HepG2 (cell line): ENCODE measurements around the gene GDF15. TPM values are rescaled to one million over a fixed set of nuclear protein-coding genes. Genes with fewer than 3 reads are reported as not detected.

ENCODE experiments used
- ATAC-seq: fragments of 200-7000 bp; cut with Tn5 transposase; 3 replicates; pipeline ENCODE4 v1.9.1; 2020; ENCODE audit warnings: mild to moderate bottlenecking, moderate library complexity
- BruUV-seq: library from RNA; stranded (reverse); fragments of 400-500 nt; replicated peaks from 2 replicates; lab custom pipeline; 2021; lab: Mats Ljungman, UMichigan
- CTCF ChIA-PET: fragments of 300-600 bp; formaldehyde crosslinking; extraction: SDS; loops from one replicate; lab custom pipeline; 2021; ENCODE audit warnings: low total read pairs, inconsistent platforms, low intra/inter-chr PET ratio; lab: Yijun Ruan, JAX
- POLR2A ChIA-PET: fragments of 350-600 bp; sonication (Branson Sonifier 250); formaldehyde crosslinking; loops from one replicate; lab custom pipeline; 2020; ENCODE audit warnings: antibody characterized with exemption, inconsistent platforms; lab: Yijun Ruan, JAX
- DNase-seq: peaks from one replicate; pipeline ENCODE4 v3.0.0-alpha.2; 2015; ENCODE audit warnings: low spot score
- FAIRE-seq: peaks from 3 replicates; lab custom pipeline; 2011; peaks lifted over from hg19 to GRCh38; lab: Jason Lieb, UNC
- H2AFZ ChIP-seq: one replicate; pipeline ENCODE4 v1.6.1; 2011; ENCODE audit warnings: low read length, inconsistent platforms
- H3K27ac ChIP-seq: fragments of 300-600 bp; 3 replicates; pipeline ENCODE4 v1.8.0; 2011; ENCODE audit warnings: mixed run types, mild to moderate bottlenecking, mixed read lengths, low read length, inconsistent platforms; ENCODE audit not compliant: insufficient read depth; ENCODE audit errors: extremely low read length
- H3K27me3 ChIP-seq, 2 experiments: fragments of 200-600 bp in 1 of 2; 2 replicates in 1 of 2; 3 replicates in 1 of 2; pipeline versions ENCODE4 v1.6.0 to v1.8.0; 2011; ENCODE audit warnings: low read length in 2 of 2, mild to moderate bottlenecking in 2 of 2, moderate library complexity in 2 of 2, inconsistent platforms in 1 of 2; ENCODE audit not compliant: insufficient read depth in 2 of 2, control insufficient read depth in 1 of 2
- H3K36me3 ChIP-seq, 2 experiments: fragments of 200-600 bp in 1 of 2; replicated peaks in 1 of 2; 2 replicates in 1 of 2; 3 replicates in 1 of 2; pipeline versions ENCODE4 v1.5.1 to v1.8.0; 2011; ENCODE audit warnings: low read length in 2 of 2, inconsistent platforms in 1 of 2; ENCODE audit not compliant: insufficient read depth in 2 of 2, control insufficient read depth in 1 of 2
- H3K4me1 ChIP-seq: 2 replicates; pipeline ENCODE4 v1.5.1; 2012; ENCODE audit warnings: low read length, inconsistent platforms; ENCODE audit not compliant: insufficient read depth
- H3K4me2 ChIP-seq: 2 replicates; pipeline ENCODE4 v1.6.0; 2011; ENCODE audit warnings: low read depth, low read length, inconsistent platforms
- H3K4me3 ChIP-seq, 3 experiments: fragments of 200-600 bp in 1 of 3; sonication (generic), shearing (Covaris generic) in 1 of 3; replicated peaks in 1 of 3; 2 replicates each; pipeline ENCODE4 v1.5.1; 2011 to 2016; ENCODE audit warnings: low read length in 3 of 3, inconsistent platforms in 2 of 3, low read depth in 2 of 3, mild to moderate bottlenecking in 2 of 3, control low read depth in 1 of 3, mixed read lengths in 1 of 3; ENCODE audit not compliant: insufficient read depth in 1 of 3
- H3K79me2 ChIP-seq: one replicate; pipeline ENCODE4 v1.6.1; 2011; ENCODE audit warnings: low read length, inconsistent platforms; ENCODE audit not compliant: insufficient read depth
- H3K9ac ChIP-seq: 2 replicates; pipeline ENCODE4 v1.6.0; 2011; ENCODE audit warnings: mild to moderate bottlenecking, low read depth, low read length, inconsistent platforms; ENCODE audit not compliant: insufficient read depth
- H3K9me3 ChIP-seq: 2 replicates; pipeline ENCODE4 v1.5.1; 2012; ENCODE audit warnings: mild to moderate bottlenecking, low read length
- H4K20me1 ChIP-seq: 2 replicates; pipeline ENCODE4 v1.6.0; 2011; ENCODE audit warnings: inconsistent platforms, mild to moderate bottlenecking, low read length, moderate library complexity; ENCODE audit not compliant: insufficient read depth
- AGO2 ChIP-seq: fragments of 200-400 bp; formaldehyde crosslinking; optimal IDR thresholded peaks from 2 replicates; pipeline ENCODE3; 2017; ENCODE audit warnings: mild to moderate bottlenecking, low read depth, low read length, moderate library complexity
- ETV5 ChIP-seq: IDR thresholded peaks from 2 replicates; pipeline ENCODE4 v1.6.1; 2018; ENCODE audit warnings: missing biosample characterization, missing genetic modification reagents, inconsistent platforms, borderline replicate concordance
- RCOR2 ChIP-seq: IDR thresholded peaks from 2 replicates; pipeline ENCODE4 v1.6.1; 2016; ENCODE audit warnings: missing biosample characterization, missing genetic modification reagents
- SAFB2 ChIP-seq: sonication (generic); formaldehyde crosslinking; IDR thresholded peaks from 2 replicates; pipeline ENCODE4 v1.5.1; 2020; ENCODE audit warnings: missing genetic modification reagents, low read depth, mild to moderate bottlenecking, borderline replicate concordance
- WGBS: methylation state at CpG from one replicate; pipeline ENCODE4 v1.1.6; 2017; ENCODE audit warnings: low lambda C conversion rate; 5-methylcytosine and 5-hydroxymethylcytosine counted together
- in situ Hi-C: cut with HindIII; loops from 2 replicates; pipeline ENCODE4 v1.10.0; 2017; ENCODE audit warnings: low pct_unique_long_range_greater_than_20kb; ENCODE audit not compliant: extremely low pct_ligation_motif_present
- intact Hi-C: fragments of 100-400 bp; cut with micrococcal nuclease; formaldehyde crosslinking; loops from one replicate; pipeline ENCODE4 v1.10.0; 2022; ENCODE audit not compliant: unreplicated experiment
- polyA plus RNA-seq, 8 experiments: library from polyadenylated mRNA; depleted of rRNA in 3 of 8; stranded (reverse) in 7 of 8; unstranded in 1 of 8; fragments of >200 nt; fragmentation: Illumina TruSeq in 4 of 8; extraction: Trizol in 4 of 8; gene quantifications; 2 replicates each; pipeline versions ENCODE4 v1.2.1 to v1.2.3, GENCODE V29; 2011 to 2016; ENCODE audit warnings: low read depth in 4 of 8, missing spikeins in 1 of 8, mixed read lengths in 1 of 8; ENCODE audit not compliant: insufficient read depth in 1 of 8
- total RNA-seq, 5 experiments: library from RNA; depleted of rRNA; stranded (reverse); fragments of >200 nt; fragmentation: Illumina TruSeq; extraction: Trizol; gene quantifications; 2 replicates each; pipeline ENCODE4 v1.2.3, GENCODE V29; 2016; ENCODE audit warnings: low read depth in 1 of 5
- TF ChIP-seq, protein P1 (sequence below): sonication (generic); formaldehyde crosslinking; IDR thresholded peaks from 2 replicates; pipeline ENCODE4 v1.8.0; 2022; ENCODE audit warnings: missing genetic modification reagents, mild to moderate bottlenecking, inconsistent platforms, borderline replicate concordance
- TF ChIP-seq, protein P2 (sequence below): sonication (generic); formaldehyde crosslinking; IDR thresholded peaks from 2 replicates; pipeline ENCODE4 v1.4.0; 2020; ENCODE audit warnings: missing genetic modification reagents

The GDF15 gene
- total and polyA plus RNA-seq, 2 of the 13 experiments (the other 11 are each of a cell fraction or from before 2014, with no cell fraction given) = 146 to 422 TPM

DNA sequence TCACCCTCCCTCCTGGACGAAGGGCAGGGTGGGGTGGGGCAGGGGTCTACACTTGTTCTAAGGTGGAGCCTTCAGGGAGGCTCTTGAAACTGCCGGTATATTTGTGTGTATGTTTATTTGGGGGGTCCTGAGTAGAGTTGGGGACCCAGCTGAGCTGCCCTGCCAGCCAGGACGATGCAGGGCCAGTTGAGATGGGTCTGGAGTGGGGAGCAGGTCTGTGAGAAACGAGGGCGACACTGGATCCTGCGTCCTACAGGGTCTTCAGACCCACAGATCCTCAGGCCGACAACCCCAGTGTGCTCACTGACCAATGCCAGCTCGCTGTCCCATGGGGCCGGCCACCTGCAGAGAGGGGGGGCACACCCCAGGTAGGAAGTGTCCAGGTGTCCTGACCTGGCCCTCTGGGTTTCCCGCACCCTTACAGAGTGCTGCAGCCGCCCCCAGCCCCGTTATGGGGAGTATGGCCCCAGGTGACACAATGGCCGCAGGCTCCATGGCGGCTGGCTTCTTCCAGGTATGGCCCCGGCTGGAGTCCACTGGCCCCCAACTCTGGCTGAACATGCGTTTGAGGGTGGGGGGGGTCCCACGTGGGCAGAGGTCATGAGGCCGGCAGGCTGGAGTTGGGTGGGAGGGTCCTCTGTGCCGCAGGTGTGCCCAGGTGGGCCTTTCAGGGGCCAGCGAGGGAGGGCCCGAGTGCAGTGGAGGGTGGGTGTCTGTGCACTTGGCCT is 44.6 kb downstream of the GDF15 start (continued):
- TF ChIP-seq, protein P1, sequence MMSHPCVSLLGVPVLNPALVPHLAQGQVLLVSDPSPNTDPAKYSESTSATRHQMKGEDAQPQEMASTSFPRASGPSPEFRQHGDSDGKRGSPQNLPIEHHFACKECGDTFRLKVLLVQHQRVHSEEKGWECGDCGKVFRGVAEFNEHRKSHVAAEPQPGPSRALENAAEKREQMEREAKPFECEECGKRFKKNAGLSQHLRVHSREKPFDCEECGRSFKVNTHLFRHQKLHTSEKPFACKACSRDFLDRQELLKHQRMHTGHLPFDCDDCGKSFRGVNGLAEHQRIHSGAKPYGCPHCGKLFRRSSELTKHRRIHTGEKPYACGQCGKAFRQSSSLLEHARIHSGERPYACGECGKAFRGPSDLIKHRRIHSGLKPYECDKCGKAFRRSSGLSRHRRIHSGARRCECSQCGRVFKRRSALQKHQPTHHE (CRISPR knock-in tag) = no peak
- TF ChIP-seq SAFB2 = no peak
- no peak for TF ChIP-seq RCOR2 (CRISPR knock-in tag)

DNA sequence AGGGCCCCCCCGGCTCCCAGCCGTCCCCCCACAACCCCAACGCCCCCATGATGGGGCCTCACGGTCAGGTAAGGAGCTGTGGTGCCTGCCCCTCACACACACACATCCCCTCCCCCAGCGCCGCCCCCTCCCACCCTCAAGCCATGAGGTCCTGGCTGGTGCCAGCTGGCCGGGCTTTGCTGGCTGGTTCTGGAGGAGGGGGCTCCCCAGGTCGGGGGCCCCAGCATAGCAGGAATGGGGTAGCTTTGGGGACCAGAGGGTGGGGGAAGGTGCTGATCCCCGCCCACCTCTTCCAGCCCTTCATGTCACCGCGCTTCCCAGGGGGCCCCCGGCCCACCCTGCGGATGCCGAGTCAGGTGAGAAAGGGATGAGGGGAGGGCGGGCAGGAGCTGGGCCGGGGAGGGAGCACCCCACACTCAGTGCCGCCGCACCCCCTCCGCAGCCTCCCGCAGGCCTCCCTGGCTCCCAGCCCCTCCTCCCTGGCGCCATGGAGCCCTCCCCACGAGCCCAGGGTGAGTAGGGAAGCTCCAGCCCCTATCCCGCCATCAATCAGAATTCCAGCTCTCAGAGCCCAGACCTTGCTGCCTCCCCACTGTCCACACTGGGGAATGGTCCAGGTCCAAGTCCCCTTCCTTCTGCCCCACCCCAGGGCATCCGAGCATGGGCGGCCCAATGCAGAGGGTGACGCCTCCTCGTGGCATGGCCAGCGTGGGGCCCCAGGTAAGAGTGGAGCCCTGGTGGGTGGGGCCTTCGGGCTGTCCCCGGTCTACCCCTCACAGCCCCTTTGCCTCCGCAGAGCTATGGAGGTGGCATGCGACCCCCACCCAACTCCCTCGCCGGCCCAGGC is 45.6 kb downstream of the GDF15 start:
- BruUV-seq = no TSS peak
- no peak overlapping the region for H3K27ac ChIP-seq
- peaks cover 1 to 3% of the 10 kb centered on the region in 2 experiments; a peak in 2 of 5 replicates for H3K36me3 ChIP-seq
- CTCF ChIA-PET = no interaction called here
- H3K4me2 ChIP-seq = no peak overlapping the region
- H3K9me3 ChIP-seq = no peaks in the 10 kb centered on the region
- WGBS = 94% methylated on average over 21 of the region's 34 CpGs
- TF ChIP-seq, protein P2, sequence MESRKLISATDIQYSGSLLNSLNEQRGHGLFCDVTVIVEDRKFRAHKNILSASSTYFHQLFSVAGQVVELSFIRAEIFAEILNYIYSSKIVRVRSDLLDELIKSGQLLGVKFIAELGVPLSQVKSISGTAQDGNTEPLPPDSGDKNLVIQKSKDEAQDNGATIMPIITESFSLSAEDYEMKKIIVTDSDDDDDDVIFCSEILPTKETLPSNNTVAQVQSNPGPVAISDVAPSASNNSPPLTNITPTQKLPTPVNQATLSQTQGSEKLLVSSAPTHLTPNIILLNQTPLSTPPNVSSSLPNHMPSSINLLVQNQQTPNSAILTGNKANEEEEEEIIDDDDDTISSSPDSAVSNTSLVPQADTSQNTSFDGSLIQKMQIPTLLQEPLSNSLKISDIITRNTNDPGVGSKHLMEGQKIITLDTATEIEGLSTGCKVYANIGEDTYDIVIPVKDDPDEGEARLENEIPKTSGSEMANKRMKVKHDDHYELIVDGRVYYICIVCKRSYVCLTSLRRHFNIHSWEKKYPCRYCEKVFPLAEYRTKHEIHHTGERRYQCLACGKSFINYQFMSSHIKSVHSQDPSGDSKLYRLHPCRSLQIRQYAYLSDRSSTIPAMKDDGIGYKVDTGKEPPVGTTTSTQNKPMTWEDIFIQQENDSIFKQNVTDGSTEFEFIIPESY (CRISPR knock-in tag) = 0 out of 2 replicates have a peak, but pooled peaks have one; percentile 15
- TF ChIP-seq ETV5 (CRISPR knock-in tag) (no peak), AGO2 (peak; percentile 63)
- in situ Hi-C loops (no loop called here), intact Hi-C loops (no loop called here)
- POLR2A ChIA-PET = no interaction called here
- no peaks in the 10 kb centered on the region for H3K79me2 ChIP-seq
- DNase-seq = no peak
- no peak overlapping the region for H2AFZ ChIP-seq
- no peaks in the 10 kb centered on the region for H3K4me1 ChIP-seq
- no peak overlapping the region for H3K4me3 ChIP-seq
- no peak overlapping the region for H3K9ac ChIP-seq
- no peak for FAIRE-seq
- no peaks in the 10 kb centered on the region for H4K20me1 ChIP-seq
- no peak for ATAC-seq
- H3K27me3 ChIP-seq = no peaks in the 10 kb centered on the region
